ENCODE data around the gene THADA.

GRCh38 chr2:43405829-43406228, 190.0 kb downstream of the THADA start:
- TF ChIP-seq ZNF274 (IDR thresholded peaks at IDR 0.05; ENCODE audit: low read depth, low read length) (no peak), YY1 (IDR thresholded peaks at IDR 0.05; ENCODE audit: insufficient read depth, insufficient read length) (no peak), SUZ12 (IDR thresholded peaks at IDR 0.05; ENCODE audit: extremely low read depth, insufficient read depth, insufficient read length) (no peak)

Measured in NT2/D1 (cell line).